NB4 (cell line): Measurements from ENCODE around the gene YIPF1.

ENCODE experiments used
- DNase-seq: peaks from one replicate; pipeline ENCODE4 v3.0.0; 2010; ENCODE audit warnings: low read depth
- H3K4me3 ChIP-seq: one replicate; pipeline ENCODE4 v1.5.1; 2011; ENCODE audit warnings: mild to moderate bottlenecking, low read depth, low read length, moderate library complexity
- MAX ChIP-seq: IDR thresholded peaks from 2 replicates; pipeline ENCODE4 v1.6.1; 2011; ENCODE audit warnings: low read depth, low read length
- MYC ChIP-seq: IDR thresholded peaks from 2 replicates; pipeline ENCODE4 v1.6.1; 2011; ENCODE audit warnings: low read depth, low read length
- POLR2A ChIP-seq: IDR thresholded peaks from 2 replicates; pipeline ENCODE4 v1.6.1; 2011; ENCODE audit warnings: mild to moderate bottlenecking; ENCODE audit not compliant: insufficient read length; ENCODE audit errors: extremely low read depth
- TF ChIP-seq, protein P1 (sequence below): IDR thresholded peaks from one replicate; pipeline ENCODE4 v1.5.1; 2012; ENCODE audit warnings: low read depth, low read length

Gene YIPF1

GRCh38 chr1:53894644-53895043 lies 5.0 kb upstream of the YIPF1 start:
- TF ChIP-seq MYC (no peak), POLR2A (no peak), MAX (no peak)
- TF ChIP-seq, protein P1, sequence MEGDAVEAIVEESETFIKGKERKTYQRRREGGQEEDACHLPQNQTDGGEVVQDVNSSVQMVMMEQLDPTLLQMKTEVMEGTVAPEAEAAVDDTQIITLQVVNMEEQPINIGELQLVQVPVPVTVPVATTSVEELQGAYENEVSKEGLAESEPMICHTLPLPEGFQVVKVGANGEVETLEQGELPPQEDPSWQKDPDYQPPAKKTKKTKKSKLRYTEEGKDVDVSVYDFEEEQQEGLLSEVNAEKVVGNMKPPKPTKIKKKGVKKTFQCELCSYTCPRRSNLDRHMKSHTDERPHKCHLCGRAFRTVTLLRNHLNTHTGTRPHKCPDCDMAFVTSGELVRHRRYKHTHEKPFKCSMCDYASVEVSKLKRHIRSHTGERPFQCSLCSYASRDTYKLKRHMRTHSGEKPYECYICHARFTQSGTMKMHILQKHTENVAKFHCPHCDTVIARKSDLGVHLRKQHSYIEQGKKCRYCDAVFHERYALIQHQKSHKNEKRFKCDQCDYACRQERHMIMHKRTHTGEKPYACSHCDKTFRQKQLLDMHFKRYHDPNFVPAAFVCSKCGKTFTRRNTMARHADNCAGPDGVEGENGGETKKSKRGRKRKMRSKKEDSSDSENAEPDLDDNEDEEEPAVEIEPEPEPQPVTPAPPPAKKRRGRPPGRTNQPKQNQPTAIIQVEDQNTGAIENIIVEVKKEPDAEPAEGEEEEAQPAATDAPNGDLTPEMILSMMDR, result no peak
- no peak for DNase-seq
- H3K4me3 ChIP-seq, result no peak overlapping the region

DNA sequence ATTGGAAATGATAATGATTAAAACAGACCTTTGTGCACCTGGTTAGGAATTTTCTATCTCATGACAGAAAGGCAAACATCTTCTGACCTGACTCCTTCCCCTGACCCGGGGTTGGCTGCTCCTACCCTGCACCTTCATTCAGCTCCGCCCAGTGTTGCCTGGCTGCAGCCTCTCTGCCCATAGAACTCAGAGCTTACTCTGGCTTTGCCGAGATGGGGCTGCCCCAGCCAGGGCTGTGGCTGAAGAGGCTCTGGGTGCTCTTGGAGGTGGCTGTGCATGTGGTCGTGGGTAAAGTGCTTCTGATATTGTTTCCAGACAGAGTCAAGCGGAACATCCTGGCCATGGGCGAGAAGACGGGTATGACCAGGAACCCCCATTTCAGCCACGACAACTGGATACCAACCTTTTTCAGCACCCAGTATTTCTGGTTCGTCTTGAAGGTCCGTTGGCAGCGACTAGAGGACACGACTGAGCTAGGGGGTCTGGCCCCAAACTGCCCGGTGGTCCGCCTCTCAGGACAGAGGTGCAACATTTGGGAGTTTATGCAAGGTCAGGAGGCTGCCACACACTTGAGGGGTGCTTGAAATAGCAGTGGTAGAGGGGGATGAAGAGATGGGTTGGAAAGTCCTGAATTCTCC lies 4.5 kb upstream of the YIPF1 start, which contains the start of gene DIO1:
Gene DIO1, plus strand, starts transcription at position 189 of the 638 bp plus-strand sequence. Its CDS starts 24 bp downstream, at position 213.
- H3K4me3 ChIP-seq, result no peak within 1 kb of the TSS
- TF ChIP-seq MYC (no peak), MAX (no peak), POLR2A (no peak)
- TF ChIP-seq, protein P1, result no peak
- DNase-seq, result no peak

DNA sequence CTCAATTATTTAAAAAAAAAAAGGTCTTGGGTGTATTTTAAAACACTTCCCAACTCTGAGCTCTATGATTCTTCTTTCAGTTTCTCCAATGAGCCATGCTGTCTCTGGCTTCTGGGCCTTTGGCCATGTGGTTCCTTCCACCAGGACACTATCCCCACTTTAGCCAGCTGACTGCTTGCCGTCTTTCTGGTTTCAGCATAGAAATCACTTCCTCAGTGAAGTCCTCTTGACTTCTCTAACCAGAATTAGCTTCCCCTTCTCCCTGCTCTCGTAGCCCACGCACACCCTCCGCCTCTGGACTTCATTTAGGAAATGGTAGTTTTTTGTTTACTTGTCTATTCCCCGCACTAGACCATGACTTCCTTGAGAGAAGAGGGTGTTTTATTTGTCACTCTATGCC lies 3.3 kb upstream of the YIPF1 start:
- H3K4me3 ChIP-seq, result no peak overlapping the region
- DNase-seq, result no peak
- TF ChIP-seq, protein P1, result no peak
- TF ChIP-seq POLR2A, result no peak
- TF ChIP-seq MAX, result no peak
- no peak for TF ChIP-seq MYC

- H3K4me3 ChIP-seq, result no peak overlapping the region
- TF ChIP-seq MYC, result no peak
- TF ChIP-seq, protein P1, result no peak
- no peak for DNase-seq
These were observed 2.1 kb upstream of the YIPF1 start for GRCh38 chr1:53891678-53892077.

DNA sequence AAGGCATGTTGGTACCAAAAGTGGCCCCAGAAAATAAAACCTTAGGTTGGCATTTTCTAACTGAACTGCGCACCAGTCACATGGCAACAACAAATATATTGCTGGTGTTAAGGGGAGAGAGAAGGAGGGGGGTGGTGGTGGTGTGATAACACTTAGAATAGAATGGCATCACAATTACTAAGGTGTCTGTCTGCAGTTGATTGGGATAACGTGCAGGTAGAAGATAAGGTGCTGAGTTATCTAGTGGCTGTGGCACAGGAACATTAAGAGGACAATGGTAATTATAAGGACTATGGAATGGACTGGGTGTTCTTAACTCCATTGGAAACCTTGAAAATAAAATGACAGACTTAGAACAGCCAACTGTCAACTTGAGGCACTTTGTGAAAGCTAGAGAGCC lies 1.4 kb upstream of the YIPF1 start:
- no peak overlapping the region for H3K4me3 ChIP-seq
- TF ChIP-seq POLR2A (no peak), MYC (no peak), MAX (no peak)
- TF ChIP-seq, protein P1, result no peak
- DNase-seq, result no peak

DNA sequence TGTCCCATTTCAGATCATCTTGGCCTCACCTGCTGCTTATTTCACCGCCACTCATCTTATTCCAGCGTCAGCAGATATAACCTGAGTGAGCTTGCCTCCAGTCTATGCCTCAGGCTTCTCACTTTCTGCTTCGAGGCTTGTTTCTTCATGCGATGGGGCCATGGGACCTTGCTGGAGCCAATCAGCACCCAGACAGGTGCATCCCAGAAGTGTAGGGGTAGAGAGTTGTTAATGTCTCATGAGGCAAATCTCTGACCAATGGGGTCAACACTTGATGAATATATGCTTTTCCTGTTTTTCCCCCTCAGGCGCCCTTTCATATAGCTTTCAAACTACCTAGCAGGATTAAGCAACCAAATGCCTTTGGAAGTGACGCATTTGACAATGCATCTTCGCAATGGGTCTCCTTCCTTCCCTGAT lies 935 bp upstream of the YIPF1 start:
- DNase-seq, result no peak
- TF ChIP-seq, protein P1, result no peak
- peak overlapping the region; percentile 82 for H3K4me3 ChIP-seq
